Body of pancreas (tissue), 4 donors: Measurements from ENCODE around the gene FNDC3B.

ENCODE experiments used
- POLR2A ChIP-seq, 3 donors: fragments of 450-650 bp; IDR thresholded peaks; one replicate each; pipeline ENCODE4 v1.6.1; 2016; ENCODE audit warnings: antibody characterized with exemption in 3 of 3, mild to moderate bottlenecking in 2 of 3
- TF ChIP-seq, protein P1 (sequence below), 7 experiments: fragments of 450-650 bp in 4 of 7; fragments of 200-600 bp in 3 of 7; sonication (generic) in 3 of 7; IDR thresholded peaks; one replicate each; pipeline ENCODE4 v1.5.1; 2016 to 2019; ENCODE audit warnings: antibody characterized with exemption in 7 of 7

DNA sequence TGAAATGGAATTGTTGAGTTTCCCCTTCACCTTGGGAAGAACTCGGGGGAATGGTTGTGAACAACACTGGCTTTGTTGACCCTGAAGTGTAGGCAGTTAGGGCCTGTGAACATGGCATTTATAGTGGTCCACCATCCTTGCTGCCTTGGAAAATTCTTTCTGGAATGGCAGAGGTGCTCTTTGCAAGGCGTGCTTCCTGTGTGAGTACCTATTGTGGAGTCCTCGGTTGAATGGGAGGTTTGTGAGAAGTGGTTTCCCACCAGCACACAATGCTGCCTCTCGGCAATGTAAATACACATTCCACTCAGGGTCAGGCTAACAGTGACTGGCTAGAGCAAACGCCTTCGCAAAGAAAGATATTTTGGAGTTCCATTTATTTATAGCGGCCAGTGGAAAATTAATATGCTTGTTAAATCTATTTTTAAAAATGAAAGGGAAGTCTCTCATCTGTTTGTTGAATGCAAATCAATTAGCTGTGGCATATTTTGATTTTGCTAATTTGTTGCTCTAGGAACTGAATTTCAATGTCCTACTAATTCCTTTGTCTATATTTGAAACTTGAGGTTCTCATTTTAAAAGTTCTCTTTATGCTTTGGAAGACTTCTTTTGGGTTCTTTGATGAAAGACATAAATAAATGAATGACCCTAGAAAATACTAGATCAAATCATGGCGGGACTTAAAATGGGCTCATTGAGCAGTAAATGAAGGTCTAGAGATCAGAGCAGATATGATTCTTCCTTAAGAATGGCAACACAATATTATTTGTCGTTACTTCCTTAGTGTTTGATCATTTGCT is 59.5 kb downstream of the FNDC3B start:
- TF ChIP-seq, protein P1, sequence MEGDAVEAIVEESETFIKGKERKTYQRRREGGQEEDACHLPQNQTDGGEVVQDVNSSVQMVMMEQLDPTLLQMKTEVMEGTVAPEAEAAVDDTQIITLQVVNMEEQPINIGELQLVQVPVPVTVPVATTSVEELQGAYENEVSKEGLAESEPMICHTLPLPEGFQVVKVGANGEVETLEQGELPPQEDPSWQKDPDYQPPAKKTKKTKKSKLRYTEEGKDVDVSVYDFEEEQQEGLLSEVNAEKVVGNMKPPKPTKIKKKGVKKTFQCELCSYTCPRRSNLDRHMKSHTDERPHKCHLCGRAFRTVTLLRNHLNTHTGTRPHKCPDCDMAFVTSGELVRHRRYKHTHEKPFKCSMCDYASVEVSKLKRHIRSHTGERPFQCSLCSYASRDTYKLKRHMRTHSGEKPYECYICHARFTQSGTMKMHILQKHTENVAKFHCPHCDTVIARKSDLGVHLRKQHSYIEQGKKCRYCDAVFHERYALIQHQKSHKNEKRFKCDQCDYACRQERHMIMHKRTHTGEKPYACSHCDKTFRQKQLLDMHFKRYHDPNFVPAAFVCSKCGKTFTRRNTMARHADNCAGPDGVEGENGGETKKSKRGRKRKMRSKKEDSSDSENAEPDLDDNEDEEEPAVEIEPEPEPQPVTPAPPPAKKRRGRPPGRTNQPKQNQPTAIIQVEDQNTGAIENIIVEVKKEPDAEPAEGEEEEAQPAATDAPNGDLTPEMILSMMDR (IDR thresholded peaks at IDR 0.05): no peak
- TF ChIP-seq POLR2A (IDR thresholded peaks at IDR 0.05): no peak
